Transverse colon (tissue), 4 donors: Measurements from ENCODE around the gene GPSM1. TPM values are rescaled to one million over a fixed set of nuclear protein-coding genes. Genes with fewer than 3 reads are reported as not detected.

Experiments
- DNase-seq: peaks from one replicate; pipeline ENCODE4 v3.0.0-alpha.2; 2019
- H3K27ac ChIP-seq, 4 donors: fragments of 200-600 bp; sonication (generic); 2 replicates each; pipeline ENCODE4 v1.5.1; 2016 to 2018; ENCODE audit warnings: inconsistent platforms in 4 of 4
- H3K27me3 ChIP-seq: fragments of 200-600 bp; sonication (generic); 2 replicates; pipeline ENCODE4 v1.5.1; 2017; ENCODE audit warnings: inconsistent platforms
- H3K36me3 ChIP-seq, 4 donors: fragments of 200-600 bp; sonication (generic); 2 replicates each; pipeline ENCODE4 v1.5.1; 2017 to 2019; ENCODE audit warnings: inconsistent platforms in 4 of 4
- H3K4me1 ChIP-seq, 4 donors: fragments of 200-600 bp; sonication (generic); 2 replicates each; pipeline ENCODE4 v1.5.1; 2017 to 2020; ENCODE audit warnings: inconsistent platforms in 4 of 4
- H3K4me3 ChIP-seq, 4 donors: fragments of 200-600 bp; sonication (generic); 1 replicate in 1 of 4; 2 replicates in 3 of 4; pipeline versions ENCODE4 v1.5.1 to v1.6.1; 2017 to 2019; ENCODE audit warnings: inconsistent platforms in 4 of 4
- H3K9me3 ChIP-seq, 2 donors: fragments of 200-600 bp; sonication (generic); 2 replicates each; pipeline ENCODE4 v1.5.1; 2017 to 2019; ENCODE audit warnings: inconsistent platforms in 2 of 2
- EP300 ChIP-seq: sonication (generic); formaldehyde crosslinking; IDR thresholded peaks from one replicate; pipeline ENCODE4 v1.6.1; 2017; ENCODE audit warnings: antibody characterized with exemption, low read depth
- POLR2A ChIP-seq: fragments of 450-650 bp; IDR thresholded peaks from one replicate; pipeline ENCODE4 v1.6.1; 2016; ENCODE audit warnings: antibody characterized with exemption, mild to moderate bottlenecking, moderate library complexity
- POLR2AphosphoS5 ChIP-seq, 3 donors: sonication (generic); formaldehyde crosslinking; IDR thresholded peaks; one replicate each; pipeline ENCODE4 v1.6.1; 2016; ENCODE audit warnings: antibody characterized with exemption in 3 of 3
- WGBS, 2 donors: methylation state at CpG; one replicate each; pipeline ENCODE4 v1.1.5; 2018; ENCODE audit warnings: low coverage in 1 of 2; 5-methylcytosine and 5-hydroxymethylcytosine counted together
- in situ Hi-C, 4 donors: fragments of 200-750 bp; cut with MboI; loops; one replicate each; pipeline versions ENCODE4 v1.15.0 to v1.15.1; 2017; ENCODE audit warnings: low sequenced_read_pairs in 3 of 4, low pct_ligation_motif_present in 1 of 4, low pct_unique_long_range_greater_than_20kb in 1 of 4
- intact Hi-C: fragments of 100-400 bp; cut with DNase I; formaldehyde crosslinking; loops from one replicate; pipeline ENCODE4 v1.15.1; 2023; ENCODE audit warnings: low total_unique reads
- total RNA-seq, 4 donors: library from RNA; depleted of rRNA; stranded (reverse); fragments of >200 nt; gene quantifications; one replicate each; pipeline ENCODE4 v1.1.0, GENCODE V29; 2016
- TF ChIP-seq, protein P1 (sequence below), 5 experiments: fragments of 200-600 bp in 3 of 5; fragments of 450-650 bp in 2 of 5; sonication (generic) in 3 of 5; IDR thresholded peaks; 1 replicate in 2 of 5; 2 replicates in 3 of 5; pipeline ENCODE4 v1.5.1; 2016 to 2017; ENCODE audit warnings: antibody characterized with exemption in 5 of 5, inconsistent platforms in 3 of 5, mild to moderate bottlenecking in 2 of 5, moderate library complexity in 1 of 5

Gene GPSM1
- total RNA-seq, 4 donors from 2014 or later = 2.3 to 8.6 (median 7.0) TPM

GRCh38 chr9:136391737-136392537, 64.6 kb downstream of the GPSM1 start:
- H3K9me3 ChIP-seq = no peaks in the 10 kb centered on the region
- H3K36me3 ChIP-seq = peaks cover 0 to 34% (median 15%) of the 10 kb centered on the region in 4 donors
- intact Hi-C loops (no loop called here), in situ Hi-C loops (no loop called here)
- 94 to 100% methylated on average over 2 to 24 of the region's 28 CpGs for WGBS, 2 donors
- no peak for DNase-seq
- peaks cover 0 to 16% (median 12%) of the 10 kb centered on the region in 4 donors for H3K4me1 ChIP-seq
- H3K27ac ChIP-seq = no peak overlapping the region
- TF ChIP-seq POLR2AphosphoS5 (IDR thresholded peaks at IDR 0.05) (no peak), POLR2A (no peak), EP300 (no peak)
- TF ChIP-seq, protein P1, sequence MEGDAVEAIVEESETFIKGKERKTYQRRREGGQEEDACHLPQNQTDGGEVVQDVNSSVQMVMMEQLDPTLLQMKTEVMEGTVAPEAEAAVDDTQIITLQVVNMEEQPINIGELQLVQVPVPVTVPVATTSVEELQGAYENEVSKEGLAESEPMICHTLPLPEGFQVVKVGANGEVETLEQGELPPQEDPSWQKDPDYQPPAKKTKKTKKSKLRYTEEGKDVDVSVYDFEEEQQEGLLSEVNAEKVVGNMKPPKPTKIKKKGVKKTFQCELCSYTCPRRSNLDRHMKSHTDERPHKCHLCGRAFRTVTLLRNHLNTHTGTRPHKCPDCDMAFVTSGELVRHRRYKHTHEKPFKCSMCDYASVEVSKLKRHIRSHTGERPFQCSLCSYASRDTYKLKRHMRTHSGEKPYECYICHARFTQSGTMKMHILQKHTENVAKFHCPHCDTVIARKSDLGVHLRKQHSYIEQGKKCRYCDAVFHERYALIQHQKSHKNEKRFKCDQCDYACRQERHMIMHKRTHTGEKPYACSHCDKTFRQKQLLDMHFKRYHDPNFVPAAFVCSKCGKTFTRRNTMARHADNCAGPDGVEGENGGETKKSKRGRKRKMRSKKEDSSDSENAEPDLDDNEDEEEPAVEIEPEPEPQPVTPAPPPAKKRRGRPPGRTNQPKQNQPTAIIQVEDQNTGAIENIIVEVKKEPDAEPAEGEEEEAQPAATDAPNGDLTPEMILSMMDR (IDR thresholded peaks at IDR 0.05) = no peak
- no peaks in the 10 kb centered on the region for H3K27me3 ChIP-seq
- no peak overlapping the region for H3K4me3 ChIP-seq

DNA sequence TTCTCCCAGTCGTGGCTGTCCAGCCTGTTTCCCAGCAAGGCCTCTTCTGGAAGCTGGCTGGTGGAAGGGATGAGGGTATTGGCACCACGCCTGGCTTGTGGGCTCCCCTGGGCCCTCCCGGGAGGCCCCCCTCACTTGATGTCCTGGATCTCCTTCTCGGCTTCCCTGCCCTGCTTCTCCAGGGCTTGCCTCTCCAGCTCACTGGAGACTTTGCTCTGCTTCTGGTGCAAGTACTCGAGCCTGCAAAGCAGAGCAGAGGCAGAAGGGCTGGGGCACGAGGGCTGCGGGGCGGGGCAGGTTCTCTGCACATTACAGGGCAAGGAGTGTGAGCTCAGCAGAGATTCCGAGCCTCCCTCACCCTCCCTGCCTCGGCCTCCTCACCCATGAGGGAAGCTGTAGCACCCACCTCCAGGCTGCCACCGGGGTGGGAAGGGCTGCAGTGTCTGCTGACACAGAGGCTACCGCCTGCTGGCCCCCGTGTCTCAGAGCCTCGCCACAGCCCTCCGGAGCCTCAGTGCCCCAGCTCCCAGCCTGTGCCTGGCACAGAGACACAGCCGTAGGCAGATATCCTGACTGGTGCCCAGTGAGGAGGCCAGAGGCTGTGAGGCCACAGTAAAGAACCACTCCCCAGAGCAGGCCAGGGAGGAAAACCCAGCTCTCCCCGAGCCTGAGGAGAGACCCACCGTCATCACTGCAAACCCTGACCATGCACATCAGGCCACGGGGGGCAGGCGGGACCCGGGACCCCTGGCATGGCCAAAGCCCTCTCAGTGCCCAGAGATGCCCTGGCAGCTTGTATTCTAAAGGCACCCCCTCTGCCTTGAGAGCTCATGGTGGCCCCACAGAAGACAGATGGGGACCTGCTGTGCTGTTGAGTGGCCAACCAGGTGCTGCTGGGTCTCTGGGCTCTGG, 65.5 kb downstream of the GPSM1 start:
- in situ Hi-C loops (no loop called here), intact Hi-C loops (no loop called here)
- Histone ChIP-seq H3K9me3 (no peaks in the 10 kb centered on the region), H3K27me3 (no peaks in the 10 kb centered on the region), H3K36me3 (peaks cover 0 to 34% (median 10%) of the 10 kb centered on the region in 4 donors), H3K4me3 (no peak overlapping the region), H3K27ac (no peak overlapping the region), H3K4me1 (peaks cover 0 to 16% (median 12%) of the 10 kb centered on the region in 4 donors)
- 93% methylated on average over 19 of the region's 21 CpGs; no CpG with 5 or more reads in 1 of the 2 donors for WGBS, 2 donors
- no peak for DNase-seq
- TF ChIP-seq, protein P1 (IDR thresholded peaks at IDR 0.05) = no peak
- no peak for TF ChIP-seq POLR2AphosphoS5 (IDR thresholded peaks at IDR 0.05)
- TF ChIP-seq EP300 = no peak
- TF ChIP-seq POLR2A = no peak

GRCh38 chr9:136393531-136393930, 66.2 kb downstream of the GPSM1 start:
- in situ Hi-C loops = no loop called here
- no peak for DNase-seq
- Histone ChIP-seq H3K36me3 (peaks cover 0 to 34% (median 10%) of the 10 kb centered on the region in 4 donors), H3K27ac (no peak overlapping the region), H3K9me3 (no peaks in the 10 kb centered on the region), H3K27me3 (no peaks in the 10 kb centered on the region), H3K4me1 (peaks cover 0 to 18% (median 15%) of the 10 kb centered on the region in 4 donors), H3K4me3 (no peak overlapping the region)
- intact Hi-C loops = no loop called here
- TF ChIP-seq, protein P1 (IDR thresholded peaks at IDR 0.05) = no peak
- TF ChIP-seq POLR2A (no peak), EP300 (no peak), POLR2AphosphoS5 (IDR thresholded peaks at IDR 0.05) (no peak)
- WGBS, 2 donors = 82% methylated on average over 17 of the region's 17 CpGs; no CpG with 5 or more reads in 1 of the 2 donors
